ENCODE results near the gene CCN5.

The CCN5 gene

DNA sequence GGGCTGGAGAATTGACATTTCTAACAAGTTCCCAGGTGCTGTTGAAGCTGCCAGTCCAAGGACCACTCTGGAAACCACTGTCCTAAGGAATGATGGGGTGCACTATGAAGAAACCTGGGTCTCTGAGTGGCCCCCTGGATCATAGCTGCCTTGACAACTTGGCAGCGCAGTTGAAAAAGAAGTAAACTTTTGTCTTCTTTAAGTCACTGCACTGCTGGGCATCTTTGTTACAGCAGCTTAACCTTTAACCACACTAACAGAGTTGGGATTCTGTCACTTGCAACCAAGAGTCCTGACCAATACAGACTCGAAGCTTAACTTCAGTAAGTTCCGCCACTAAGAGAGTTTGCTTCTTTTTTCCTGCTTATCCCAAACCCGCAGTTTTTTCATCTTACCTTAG lies 21.9 kb downstream of the CCN5 start:
- no peak for DNase-seq (ENCODE audit: low read depth)

DNA sequence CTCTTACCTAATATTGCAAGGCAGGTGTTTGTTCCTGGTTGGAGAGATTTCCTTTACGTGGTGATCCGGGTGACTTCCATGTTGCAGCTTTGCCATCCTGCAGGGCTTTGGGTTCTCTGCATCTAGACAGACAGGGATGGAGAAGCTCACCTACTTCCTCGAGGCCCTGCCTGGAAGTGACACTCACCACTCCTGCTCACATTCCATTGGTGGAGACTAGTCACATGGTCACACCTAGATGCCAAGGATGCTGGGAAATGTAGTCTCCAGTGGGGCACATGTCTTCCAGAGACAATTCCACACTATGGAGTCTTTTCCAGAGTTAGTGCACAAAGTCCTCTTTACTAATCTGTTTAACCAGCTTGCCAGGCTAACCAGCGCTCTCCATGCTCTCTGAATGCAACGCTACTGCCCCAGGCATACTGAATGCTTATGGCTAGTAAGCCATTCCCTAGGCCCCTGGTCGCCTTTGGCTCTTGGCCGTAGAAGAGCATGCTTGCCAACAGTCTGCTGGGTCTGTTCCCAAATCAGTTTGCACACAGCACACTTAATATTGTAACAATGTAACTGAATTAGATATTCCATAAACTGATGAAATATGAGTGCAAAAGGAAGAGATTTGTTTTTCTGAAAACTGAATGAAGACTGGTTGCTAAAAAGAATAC lies 23.8 kb downstream of the CCN5 start:
- peak; percentile 82 for DNase-seq (ENCODE audit: low read depth)

DNA sequence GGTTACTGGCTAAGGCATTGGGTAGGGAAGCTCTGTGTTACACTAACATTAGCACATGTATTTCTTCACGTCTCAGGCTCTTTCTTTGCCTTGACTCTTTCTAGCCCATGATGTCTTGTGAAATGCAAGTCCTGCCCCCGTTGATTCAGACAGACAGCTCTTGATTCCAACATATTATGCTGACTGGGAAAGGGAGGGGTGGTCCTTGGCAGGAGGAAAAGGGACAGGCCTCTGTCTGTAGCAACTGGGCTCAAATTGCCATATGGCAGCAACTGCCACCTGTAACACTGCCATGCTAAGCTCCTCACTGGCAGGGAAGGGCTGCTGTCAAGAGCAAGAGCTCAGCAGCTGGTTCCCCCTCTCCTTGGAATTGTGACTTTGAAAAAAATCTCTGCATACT lies 24.8 kb downstream of the CCN5 start:
- no peak for DNase-seq (ENCODE audit: low read depth)

DNA sequence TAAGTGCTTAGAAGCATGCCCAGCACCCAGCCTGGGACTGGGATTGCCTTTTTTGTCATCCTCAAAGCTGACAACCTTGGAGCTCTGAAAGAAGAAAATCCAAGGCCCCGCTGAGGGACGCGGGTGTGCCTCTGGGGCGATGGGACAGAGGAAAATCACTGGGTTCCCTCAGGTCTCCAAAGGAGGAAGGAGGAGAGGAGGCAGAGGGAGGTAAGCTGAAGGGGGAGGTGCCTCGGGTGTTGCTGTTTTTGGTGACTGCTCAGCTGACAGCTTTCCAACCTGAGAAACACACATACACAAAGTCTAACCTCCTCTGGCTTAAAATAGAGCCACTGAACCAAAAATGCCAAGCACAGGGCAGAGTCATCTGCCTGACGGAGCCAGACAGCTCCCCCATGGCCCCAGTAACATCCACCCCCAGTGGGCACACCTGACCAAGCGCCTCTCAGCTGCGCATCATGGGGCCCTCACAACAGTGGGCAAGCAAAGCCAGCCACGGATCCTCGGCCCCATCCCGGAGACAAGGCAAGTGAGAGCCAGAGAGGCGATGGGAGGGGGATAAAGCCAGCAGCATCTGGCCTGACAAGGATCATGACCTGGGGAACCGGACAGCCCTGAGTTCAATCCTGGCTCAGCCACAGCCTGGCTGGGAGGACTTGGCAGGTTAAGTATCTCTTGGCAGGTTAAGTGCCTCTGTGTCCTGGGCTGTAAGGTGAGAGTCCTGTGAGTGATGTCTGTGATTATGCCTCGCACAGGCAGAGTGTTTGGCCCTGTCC lies 27.3 kb downstream of the CCN5 start:
- no peak for DNase-seq (ENCODE audit: low read depth)

DNA sequence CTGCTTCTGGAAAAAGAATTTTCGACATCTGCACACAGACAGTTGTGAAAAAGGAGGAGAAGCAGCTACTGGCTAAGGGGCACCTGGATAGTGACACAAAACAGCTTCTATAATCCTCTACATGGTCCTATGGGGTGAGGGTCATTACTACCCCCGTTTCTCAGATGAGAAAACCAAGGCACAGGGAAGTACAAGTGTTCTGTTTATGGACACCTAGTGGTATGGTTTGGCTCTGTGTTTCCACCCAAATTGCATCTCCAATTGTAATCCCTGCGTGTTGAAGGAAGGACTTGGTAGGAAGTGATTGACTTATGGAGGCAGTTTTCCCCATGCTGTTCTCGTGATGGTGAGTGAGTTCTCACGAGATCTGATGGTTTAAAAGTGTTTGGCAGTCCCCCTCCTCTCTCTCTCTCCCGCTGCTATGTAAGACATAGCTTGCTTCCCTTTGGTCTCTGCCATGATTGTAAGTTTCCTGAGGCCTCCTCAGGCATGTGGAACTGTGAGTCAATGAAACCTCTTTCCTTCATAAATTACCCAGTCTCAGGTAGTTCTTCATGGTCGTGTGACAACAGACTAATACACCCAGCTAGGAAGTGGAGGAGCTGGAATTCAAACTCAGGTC lies 28.0 kb downstream of the CCN5 start:
- DNase-seq (ENCODE audit: low read depth): no peak

DNA sequence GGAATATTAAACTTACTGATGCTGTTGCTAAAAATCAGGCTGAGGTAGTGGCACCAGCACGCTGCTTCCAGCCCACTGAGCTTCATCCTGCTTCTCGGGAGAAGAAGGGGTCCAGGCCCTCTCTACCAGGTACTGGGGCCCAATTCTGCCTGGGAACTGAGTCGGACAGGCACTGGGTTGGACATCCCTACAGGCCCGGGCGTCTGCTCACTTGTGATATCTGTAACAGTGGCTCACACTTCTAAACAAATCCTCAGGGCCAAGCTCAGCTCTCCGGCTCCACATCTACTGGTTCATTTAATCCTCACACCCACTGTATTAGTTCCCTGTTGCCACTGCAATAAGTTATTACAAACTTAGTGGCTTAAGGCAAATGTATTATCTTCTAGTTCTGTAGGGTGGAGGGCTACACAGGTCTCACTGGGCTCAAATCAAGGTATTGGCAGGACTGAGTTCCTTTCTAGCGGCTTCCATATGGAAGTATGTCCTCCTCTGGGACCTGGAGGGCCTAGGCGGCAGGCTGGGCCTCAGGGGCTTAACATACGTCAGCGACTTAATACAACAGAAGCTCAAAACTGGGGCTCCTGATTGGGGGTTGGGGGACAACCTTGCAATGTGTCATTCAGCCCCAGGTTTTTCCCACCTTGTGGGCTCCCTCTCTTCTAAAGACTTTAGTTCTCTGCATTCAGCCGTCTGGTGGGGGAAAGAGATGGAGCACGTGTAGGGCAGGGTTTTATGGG lies 28.9 kb downstream of the CCN5 start:
- no peak for DNase-seq (ENCODE audit: low read depth)

DNA sequence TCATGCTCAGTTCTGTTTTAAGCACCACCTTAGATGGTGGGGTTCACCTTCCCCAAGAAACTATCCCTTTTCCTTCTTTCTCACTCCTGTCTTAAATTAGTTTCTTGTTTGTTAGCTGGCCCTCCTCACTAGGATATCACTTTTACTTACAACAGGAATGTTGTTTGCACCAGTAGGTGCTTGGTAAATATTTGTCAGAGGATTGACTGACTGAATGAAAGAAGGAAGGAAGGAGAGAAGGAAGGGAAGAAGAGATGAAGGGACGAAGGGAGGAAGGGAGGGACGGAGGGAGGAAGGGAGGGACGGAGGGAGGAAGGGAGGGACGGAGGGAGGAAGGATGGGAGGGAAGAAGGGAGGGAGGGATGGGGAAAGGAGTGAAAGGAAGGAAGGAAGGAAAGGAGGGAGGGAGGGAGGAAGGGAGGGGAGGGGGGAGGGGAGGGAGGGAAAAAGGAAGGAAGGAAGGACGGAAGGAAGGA lies 30.0 kb downstream of the CCN5 start:
- no peak for DNase-seq (ENCODE audit: low read depth)

DNA sequence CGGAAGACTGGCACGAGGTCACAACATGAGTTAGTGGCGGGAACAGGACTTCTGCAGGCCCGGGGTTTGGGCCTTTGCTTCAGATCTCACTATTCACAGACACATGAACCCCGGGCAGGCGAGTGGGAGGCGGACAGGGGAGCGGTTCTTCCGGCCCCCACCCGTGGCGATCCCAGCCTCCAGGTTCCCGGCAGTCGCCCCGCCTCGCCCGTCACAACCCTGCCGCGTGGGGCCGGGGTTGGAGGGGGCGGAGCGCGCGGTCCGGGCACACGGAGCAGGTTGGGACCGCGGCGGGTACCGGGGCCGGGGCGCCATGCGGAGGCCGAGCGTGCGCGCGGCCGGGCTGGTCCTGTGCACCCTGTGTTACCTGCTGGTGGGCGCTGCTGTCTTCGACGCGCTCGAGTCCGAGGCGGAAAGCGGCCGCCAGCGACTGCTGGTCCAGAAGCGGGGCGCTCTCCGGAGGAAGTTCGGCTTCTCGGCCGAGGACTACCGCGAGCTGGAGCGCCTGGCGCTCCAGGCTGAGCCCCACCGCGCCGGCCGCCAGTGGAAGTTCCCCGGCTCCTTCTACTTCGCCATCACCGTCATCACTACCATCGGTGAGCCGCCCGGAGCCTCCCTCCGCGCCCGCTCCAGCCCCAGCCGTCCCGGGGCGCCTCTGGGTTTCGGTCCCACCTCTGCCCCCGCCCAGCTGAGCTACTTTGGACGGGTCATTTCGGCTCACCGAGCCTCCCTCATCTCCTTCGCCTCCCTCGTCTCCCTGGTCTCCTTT lies 30.6 kb downstream of the CCN5 start, which contains the start of gene KCNK15:
KCNK15 (plus strand) TSS at position 268 of the 769 bp plus-strand sequence; CDS start at position 314, 46 bp downstream.
- no peak for DNase-seq (ENCODE audit: low read depth)

DNA sequence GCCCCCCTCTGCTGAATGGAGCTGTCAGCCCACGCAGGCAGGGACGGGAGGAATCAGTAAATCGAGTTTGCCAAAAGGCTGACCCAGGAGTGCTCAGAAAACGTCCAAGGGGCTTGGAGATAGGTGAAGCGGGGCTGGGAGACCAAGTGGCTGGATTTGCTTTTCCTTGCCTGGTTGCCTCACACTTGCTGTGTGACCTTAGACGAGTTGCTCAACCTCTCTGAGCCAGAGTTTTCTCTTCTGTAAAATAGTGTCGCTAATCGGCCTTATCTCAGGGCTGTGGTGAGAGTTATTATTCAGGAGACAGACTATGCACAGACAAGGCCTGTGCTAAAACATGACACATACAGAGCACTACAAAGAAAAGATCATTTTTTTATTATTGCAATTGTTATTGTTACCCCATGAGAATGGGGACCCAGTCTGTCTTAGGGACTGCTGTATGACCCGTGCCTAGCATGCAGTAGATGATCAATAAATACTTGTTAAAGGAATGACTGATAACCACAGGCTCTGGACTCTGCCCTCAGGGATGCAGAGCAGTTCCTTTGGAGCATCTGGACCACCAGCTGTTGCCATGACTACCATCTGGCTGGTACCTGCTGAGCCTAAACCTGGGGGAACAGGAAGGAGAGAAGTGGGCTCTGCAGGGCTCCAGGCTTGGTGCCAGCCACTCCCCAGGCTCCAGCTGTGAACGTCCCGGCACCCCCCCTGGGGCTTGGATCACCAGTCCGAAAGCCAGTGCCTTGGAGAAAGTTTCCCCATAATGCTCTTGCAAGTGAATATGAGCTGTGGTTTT lies 31.4 kb downstream of the CCN5 start:
- DNase-seq (ENCODE audit: low read depth): peak; percentile 38

DNA sequence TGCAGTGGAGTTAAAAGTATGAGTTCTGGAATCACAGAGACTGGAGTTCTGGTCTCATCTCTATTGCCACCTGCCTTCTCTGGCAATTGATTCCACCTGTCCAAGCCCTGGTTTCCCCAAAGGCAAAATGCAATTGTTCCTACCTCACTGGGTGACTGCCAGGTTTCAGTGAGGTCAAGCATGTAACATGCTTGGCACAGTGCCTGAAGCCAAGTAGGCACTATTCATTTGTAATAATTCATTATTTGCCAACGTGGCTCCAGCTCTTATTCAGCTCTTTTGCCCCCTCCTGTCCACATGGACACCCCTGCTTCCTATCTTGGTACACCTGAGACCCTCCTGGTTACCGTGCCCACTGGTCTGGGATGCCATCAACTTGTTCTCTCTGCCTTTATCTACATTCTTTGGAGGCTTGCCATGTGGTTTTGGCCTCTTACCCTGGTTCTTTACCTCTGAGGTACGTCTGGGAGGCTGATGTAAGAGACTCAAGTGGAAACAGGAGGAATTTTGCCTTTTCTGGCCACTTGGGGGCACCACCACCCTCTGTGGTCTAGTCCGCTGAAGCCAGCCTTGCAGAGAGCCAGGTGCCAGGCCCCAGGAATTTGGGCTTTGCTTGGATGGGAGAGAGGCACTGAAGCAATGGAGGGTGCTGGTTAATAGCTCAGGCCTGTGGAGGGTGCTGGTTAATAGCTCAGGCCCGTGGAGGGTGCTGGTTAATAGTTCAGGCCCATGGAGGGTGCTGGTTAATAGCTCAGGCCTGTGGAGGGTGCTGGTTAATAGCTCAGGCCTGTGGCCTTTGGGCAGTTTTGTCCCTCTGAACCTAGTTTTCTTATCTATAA lies 32.2 kb downstream of the CCN5 start:
- peak; percentile 74 for DNase-seq (ENCODE audit: low read depth)

DNA sequence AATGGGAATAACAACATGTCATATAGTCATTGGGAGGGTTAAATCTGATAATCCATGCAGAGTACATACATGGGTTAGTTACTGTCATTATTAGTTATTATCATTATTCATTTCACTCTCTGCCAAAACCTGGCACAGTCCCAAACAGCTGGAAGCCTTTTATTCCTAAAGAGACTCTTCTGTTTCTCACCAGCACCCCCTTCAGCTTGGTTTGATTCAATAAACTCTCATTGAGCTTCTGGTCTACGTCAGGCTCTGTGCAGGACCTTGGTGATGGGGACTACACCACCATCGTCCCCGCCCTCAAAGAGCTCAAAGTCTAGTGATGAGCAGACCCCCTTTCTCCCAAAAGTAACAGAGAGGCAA lies 32.8 kb downstream of the CCN5 start:
- DNase-seq (ENCODE audit: low read depth): no peak

DNA sequence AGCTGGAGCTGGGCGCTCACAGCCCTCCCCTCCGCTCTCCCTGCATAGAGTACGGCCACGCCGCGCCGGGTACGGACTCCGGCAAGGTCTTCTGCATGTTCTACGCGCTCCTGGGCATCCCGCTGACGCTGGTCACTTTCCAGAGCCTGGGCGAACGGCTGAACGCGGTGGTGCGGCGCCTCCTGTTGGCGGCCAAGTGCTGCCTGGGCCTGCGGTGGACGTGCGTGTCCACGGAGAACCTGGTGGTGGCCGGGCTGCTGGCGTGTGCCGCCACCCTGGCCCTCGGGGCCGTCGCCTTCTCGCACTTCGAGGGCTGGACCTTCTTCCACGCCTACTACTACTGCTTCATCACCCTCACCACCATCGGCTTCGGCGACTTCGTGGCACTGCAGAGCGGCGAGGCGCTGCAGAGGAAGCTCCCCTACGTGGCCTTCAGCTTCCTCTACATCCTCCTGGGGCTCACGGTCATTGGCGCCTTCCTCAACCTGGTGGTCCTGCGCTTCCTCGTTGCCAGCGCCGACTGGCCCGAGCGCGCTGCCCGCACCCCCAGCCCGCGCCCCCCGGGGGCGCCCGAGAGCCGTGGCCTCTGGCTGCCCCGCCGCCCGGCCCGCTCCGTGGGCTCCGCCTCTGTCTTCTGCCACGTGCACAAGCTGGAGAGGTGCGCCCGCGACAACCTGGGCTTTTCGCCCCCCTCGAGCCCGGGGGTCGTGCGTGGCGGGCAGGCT lies 35.1 kb downstream of the CCN5 start:
- no peak for DNase-seq (ENCODE audit: low read depth)

DNA sequence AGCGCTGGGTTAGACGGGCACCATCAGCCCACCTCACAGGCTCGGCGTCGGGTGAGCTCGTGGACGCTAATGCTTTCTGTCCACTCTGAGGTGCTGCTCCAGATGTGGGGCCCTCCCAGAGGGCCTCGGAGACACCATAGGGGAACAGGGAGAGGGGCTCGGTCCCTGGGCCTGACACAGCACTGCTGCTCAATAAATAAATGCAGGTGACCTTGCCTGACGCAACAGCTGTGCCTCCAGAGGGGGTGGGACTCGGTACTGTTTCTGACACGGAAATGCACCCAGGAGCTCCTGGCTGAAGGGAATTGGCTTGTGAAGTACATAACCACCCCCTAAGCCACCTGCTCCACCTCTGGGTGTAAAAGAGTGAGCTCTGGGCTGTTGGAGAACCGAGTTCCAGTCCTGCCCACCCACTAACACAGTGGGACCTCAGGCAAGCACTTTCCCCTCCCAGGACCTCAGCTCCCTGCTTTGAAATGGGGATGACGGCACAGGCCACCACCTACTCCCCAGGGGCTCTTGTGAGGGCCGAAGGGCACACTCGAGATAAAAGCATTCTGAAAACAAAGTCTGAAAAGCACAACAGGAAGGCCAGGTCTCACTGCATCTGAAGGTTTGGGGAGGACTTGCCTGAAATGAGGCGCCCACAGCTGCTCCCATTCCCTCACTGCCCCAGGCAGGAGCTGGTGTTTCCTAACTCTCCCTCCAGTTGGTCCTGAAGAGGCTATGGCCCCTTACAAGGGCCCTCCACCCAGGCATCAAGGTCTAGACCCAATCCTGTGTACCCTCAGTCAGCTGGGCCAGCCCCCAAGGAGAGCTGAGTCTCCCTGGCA lies 37.1 kb downstream of the CCN5 start:
- DNase-seq (ENCODE audit: low read depth): no peak

DNA sequence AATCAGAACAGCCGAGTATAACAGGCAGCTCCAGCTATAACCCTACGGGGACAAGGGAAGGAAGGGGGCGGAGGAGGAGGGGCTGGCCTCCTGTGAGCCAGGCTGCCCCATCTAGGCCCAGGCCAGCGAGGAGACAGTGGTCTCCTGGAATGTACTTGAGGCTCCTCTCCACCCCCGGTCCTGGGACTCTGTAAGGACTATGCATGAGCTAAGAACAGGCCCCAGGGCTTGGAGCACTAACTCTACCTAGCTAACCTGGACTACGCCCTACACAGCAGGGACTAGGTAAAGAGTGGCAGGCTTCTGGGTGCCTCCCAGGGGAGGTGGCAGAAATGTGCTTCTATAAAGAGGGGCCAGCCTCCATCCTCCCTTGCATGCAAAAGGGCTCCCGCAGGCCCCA lies 39.4 kb downstream of the CCN5 start:
- no peak for DNase-seq (ENCODE audit: low read depth)

DNA sequence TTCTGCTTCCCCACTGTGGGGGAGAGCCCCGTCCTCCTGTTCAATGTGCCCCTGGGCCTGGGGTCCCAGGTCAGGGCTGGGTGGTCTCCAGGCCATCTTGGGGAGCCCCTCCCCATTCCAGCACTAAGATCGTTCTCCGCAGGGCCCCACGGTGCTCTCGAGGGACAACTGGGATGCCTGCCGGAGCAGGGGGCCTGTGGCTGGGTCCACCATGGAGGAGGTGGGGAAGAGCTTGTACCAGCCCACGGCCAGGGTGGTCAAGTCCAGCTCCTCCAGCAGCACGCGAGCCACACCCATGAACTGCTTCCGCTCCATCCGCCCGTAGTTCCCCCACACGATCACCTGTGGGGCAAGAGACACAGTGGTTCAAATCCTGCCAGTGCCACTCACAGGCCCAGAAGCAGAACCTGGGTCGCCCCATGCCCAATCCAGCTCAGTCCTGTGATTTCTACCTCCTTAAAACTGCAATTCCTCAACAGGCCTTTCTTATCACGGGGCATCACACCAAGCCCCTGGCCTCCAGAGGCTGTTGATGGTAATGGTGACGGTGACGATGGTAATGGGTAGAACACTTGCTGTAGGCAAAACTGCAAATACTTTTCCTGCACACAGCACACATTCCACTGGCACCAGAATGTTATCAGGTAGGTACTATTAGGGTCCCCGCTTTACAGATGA lies 41.0 kb downstream of the CCN5 start:
- DNase-seq (ENCODE audit: low read depth): no peak

DNA sequence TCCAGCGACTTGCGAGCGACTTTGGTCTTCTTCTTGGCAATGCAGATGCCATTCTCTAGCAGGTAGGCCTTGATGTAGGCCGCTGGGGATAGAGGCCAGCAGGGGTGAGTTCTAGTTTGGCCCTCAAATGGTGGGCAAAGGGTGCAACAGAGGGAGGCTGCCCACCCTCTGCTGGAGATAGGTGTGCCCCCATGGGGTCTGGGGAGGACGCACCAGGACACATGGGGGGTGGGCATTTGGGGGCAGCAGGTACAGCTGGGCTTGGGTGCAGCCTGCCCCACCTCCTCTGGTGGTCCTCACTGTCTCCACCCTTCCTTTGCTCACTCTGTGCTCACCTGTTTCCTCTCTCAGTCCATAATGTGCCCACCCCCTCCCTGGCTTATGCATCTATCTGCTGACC lies 41.8 kb downstream of the CCN5 start:
- DNase-seq (ENCODE audit: low read depth): no peak

DNA sequence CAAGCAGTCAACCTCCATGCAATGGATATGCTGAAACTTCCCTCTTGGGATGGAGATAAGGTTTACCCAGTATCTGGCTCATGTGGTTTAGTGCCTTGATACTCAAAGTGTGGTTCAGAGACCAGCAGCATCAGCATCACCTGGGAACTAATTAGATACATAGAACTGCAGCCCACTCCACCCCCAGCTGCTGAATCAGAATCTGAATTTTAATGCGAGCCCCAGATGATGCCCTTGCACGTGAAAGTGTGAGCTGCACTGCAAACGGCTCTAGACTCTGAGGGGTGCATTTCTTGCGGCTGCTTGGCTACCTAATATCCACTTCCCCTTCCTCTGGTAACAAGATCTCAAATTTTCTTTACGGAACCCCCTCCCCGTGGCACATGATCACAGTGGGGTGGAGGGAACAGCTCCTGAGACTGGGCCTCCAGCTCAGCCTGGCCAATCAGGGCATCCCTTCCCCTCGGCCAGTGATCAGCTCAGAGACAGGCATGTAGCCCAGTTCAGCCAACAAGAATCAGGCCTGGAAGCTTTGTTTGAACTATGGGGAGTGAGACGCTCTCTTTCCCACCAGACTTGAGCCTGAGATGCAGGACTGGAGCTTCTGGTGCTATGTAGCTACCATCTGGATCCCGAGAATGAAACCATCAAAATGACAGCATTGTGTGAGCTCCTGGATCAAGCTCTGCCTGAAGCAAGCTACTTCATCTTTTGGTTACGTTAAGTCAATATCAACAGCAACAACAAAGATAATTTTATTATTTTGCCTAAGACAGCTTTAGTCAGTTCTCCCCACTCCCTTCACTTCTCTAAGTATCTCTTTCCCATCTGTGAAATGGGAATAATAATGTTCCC lies 43.3 kb downstream of the CCN5 start:
- DNase-seq (ENCODE audit: low read depth): no peak
